Neural crest cell (in vitro differentiated cells): ENCODE data around the gene PATL2. TPM values are rescaled to one million over a fixed set of nuclear protein-coding genes. Genes with fewer than 3 reads are reported as not detected.

Experiments used
- DNase-seq: peaks from one replicate; pipeline ENCODE4 v3.0.0; 2021; ENCODE audit warnings: low read depth, mixed read lengths, low spot score
- H3K27ac Mint-ChIP-seq: one replicate; pipeline ENCODE4 v1.8.0; 2021; ENCODE audit warnings: mild to moderate bottlenecking, mixed read lengths; ENCODE audit not compliant: unreplicated experiment
- H3K27me3 Mint-ChIP-seq: 2 replicates; pipeline ENCODE4 v1.8.0; 2021; ENCODE audit warnings: low read depth, mild to moderate bottlenecking, mixed read lengths
- H3K36me3 Mint-ChIP-seq: 2 replicates; pipeline ENCODE4 v1.8.0; 2021; ENCODE audit warnings: low read depth, mild to moderate bottlenecking, mixed read lengths
- H3K4me1 Mint-ChIP-seq: 2 replicates; pipeline ENCODE4 v1.8.0; 2021; ENCODE audit warnings: mixed read lengths
- H3K4me3 Mint-ChIP-seq: one replicate; pipeline ENCODE4 v1.8.0; 2021; ENCODE audit warnings: mild to moderate bottlenecking, mixed read lengths
- H3K9me3 Mint-ChIP-seq: 2 replicates; pipeline ENCODE4 v1.8.0; 2021; ENCODE audit warnings: mixed read lengths
- total RNA-seq: library from RNA; stranded (reverse); gene quantifications from 2 replicates; pipeline ENCODE4 v1.2.1, GENCODE V29; 2021
- TF ChIP-seq, protein P1 (sequence below): fragments of 200-600 bp; sonication (generic); conservative IDR thresholded peaks from 2 replicates; pipeline ENCODE4 v1.5.0; 2021; ENCODE audit warnings: antibody characterized with exemption, mild to moderate bottlenecking

PATL2 gene
- total RNA-seq, 1 donor from 2014 or later: 0.35 TPM

DNA sequence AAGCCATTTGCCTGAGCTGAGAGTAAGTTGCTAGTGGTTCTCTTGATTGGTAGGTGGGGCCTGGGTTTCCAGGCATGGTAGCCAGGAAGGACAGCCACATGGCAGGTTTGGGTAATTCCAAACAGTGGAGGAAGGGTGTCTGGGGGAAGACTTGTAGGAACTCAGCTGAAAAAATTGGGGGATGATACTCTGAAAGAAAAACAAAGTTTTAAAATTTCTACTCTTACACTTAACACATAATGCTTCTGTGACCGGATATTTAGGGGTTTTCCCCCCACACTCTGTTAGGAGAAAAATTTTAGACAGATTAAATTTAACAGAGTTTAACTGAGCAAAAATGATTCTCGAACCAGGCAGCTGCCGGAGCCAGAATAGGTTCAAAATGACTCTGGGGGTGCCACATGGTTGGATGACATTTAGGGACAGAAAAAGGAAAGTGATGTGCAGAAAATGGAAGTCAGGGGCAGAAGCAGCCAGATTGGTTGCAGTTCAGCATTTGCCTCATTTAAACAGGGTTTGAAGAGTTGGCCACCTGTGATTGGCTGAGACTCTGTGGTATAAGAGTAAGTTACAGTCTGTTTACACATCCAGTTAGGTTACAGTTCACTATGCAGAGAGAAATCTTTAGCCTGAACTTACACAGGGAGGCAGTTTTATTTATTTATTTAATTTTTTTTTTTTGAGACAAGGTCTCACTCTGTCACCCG is 8.3 kb upstream of the PATL2 start:
- no peak for DNase-seq
- no peaks in the 10 kb centered on the region for H3K9me3 Mint-ChIP-seq
- no peak overlapping the region for H3K4me3 Mint-ChIP-seq
- H3K27me3 Mint-ChIP-seq: no peaks in the 10 kb centered on the region
- H3K27ac Mint-ChIP-seq: no peak overlapping the region
- H3K4me1 Mint-ChIP-seq: no peaks in the 10 kb centered on the region
- TF ChIP-seq, protein P1, sequence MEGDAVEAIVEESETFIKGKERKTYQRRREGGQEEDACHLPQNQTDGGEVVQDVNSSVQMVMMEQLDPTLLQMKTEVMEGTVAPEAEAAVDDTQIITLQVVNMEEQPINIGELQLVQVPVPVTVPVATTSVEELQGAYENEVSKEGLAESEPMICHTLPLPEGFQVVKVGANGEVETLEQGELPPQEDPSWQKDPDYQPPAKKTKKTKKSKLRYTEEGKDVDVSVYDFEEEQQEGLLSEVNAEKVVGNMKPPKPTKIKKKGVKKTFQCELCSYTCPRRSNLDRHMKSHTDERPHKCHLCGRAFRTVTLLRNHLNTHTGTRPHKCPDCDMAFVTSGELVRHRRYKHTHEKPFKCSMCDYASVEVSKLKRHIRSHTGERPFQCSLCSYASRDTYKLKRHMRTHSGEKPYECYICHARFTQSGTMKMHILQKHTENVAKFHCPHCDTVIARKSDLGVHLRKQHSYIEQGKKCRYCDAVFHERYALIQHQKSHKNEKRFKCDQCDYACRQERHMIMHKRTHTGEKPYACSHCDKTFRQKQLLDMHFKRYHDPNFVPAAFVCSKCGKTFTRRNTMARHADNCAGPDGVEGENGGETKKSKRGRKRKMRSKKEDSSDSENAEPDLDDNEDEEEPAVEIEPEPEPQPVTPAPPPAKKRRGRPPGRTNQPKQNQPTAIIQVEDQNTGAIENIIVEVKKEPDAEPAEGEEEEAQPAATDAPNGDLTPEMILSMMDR: no peak
- peaks cover 4% of the 10 kb centered on the region for H3K36me3 Mint-ChIP-seq

DNA sequence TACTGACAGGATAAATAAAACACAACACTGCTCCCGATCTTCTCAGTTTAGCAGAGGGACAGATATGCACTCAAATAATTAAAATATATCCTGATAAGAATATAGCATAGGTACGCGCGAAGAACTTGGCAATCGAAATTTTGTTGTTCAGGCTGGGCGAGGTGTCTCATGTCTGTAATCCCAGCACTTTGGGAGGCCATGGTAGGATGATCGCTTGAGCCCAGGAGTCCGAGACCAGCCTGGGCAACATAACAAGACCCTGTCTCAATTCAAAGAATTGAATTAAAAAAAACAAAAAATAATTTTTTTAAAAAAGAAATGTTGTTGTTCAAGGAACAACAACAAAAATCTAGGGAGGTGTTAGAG is 7.8 kb upstream of the PATL2 start:
- H3K4me3 Mint-ChIP-seq: no peak overlapping the region
- H3K9me3 Mint-ChIP-seq: no peaks in the 10 kb centered on the region
- H3K36me3 Mint-ChIP-seq: peaks cover 4% of the 10 kb centered on the region
- TF ChIP-seq, protein P1: no peak
- no peaks in the 10 kb centered on the region for H3K4me1 Mint-ChIP-seq
- H3K27ac Mint-ChIP-seq: no peak overlapping the region
- H3K27me3 Mint-ChIP-seq: no peaks in the 10 kb centered on the region
- no peak for DNase-seq

DNA sequence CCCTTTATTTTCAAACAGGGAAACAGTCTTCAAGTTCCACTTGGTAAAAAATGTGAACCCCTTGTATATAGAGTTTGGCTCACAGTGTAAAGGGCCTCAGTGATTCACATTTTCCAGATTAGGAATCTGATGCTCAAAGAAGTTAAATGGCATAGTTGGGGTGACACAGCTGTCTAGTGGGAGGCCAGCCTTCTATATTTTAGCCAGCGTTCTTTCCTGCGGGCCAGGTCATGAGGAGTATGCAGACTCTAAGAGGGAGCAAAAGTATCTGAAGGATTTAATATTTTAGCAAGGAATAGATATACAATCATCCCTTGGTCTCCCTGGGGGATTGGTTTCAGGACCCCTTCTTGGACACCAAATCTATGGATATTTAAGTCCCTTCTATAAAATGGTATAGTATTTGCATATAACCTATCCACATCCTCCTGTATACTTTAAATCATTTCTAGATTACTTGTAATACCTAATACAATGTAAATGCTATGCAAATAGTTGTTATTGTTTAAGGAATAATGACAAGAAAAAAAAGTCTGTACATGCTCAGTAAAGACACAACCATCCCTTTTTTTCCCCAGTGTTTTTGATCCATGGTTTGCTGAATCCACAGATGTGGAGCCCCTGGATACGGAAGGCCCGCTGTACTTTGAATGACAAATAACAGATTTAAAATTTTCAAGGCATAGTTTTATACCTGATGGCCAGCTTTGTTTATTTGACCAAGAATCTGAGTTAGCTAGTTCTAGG is 7.2 kb upstream of the PATL2 start:
- Mint-ChIP-seq H3K27ac (no peak overlapping the region), H3K27me3 (no peaks in the 10 kb centered on the region), H3K4me1 (peaks cover 3% of the 10 kb centered on the region), H3K9me3 (no peaks in the 10 kb centered on the region), H3K4me3 (no peak overlapping the region), H3K36me3 (peaks cover 4% of the 10 kb centered on the region)
- TF ChIP-seq, protein P1: no peak
- no peak for DNase-seq

DNA sequence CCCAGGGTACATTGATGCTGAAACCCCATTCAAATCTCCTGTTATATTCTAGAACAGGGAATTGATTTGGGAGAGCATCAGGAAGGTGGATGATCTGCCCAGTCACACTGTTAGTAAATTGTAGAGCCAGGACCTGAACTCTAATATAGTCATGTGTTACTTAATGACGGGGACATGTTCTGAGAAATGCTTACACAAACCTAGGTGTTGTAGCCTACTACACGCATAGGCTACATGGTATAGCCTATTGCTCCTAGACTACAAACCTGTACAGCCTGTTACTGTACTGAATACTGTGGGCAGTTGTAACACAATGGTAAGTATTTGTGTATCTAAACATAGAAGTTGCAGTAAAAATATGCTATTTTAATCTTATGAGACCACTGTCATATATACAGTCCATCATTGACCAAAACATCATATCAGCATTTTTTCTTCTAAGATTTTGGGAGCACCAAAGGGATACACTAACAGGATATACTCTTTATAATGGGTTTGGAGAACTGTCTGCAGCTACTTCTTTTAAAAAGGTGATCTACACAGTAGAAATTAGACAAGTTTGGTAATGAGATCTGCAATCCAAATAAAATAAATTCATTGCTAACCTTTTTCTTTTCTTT is 6.0 kb upstream of the PATL2 start:
- H3K4me1 Mint-ChIP-seq: peaks cover 11% of the 10 kb centered on the region

DNA sequence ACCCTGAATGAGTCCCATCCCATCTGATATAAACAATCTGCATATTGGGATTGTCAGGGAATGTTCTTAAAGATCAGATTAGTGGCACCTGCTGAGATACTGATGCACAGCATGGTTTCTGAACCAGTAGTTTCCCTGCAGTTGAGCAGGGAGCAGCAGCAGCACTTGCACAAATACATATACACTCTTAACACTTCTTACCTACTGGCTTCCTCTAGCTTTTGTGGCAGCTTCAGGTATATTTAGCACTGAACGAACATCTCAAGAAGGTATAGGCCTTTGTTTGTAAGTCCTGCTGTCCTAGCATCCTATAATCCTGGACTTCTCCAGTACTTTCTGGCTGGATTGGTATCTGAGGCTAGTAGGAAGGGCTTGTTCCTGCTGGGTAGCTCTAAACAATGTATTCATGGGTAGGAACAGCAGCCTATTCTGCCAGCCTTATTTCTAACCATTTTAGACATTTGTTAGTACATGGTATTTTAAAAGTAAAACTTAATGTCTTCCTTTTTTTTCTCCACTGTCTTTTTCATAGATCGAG is 4.7 kb upstream of the PATL2 start:
- TF ChIP-seq, protein P1: no peak
- H3K36me3 Mint-ChIP-seq: peaks cover 4% of the 10 kb centered on the region
- H3K4me1 Mint-ChIP-seq: peaks cover 19% of the 10 kb centered on the region
- H3K9me3 Mint-ChIP-seq: no peaks in the 10 kb centered on the region
- no peak overlapping the region for H3K4me3 Mint-ChIP-seq
- no peak overlapping the region for H3K27ac Mint-ChIP-seq
- DNase-seq: no peak
- no peaks in the 10 kb centered on the region for H3K27me3 Mint-ChIP-seq

More for the DNA sequence above, 6.0 kb upstream of the PATL2 start:
- Mint-ChIP-seq H3K36me3 (peaks cover 4% of the 10 kb centered on the region), H3K4me3 (no peak overlapping the region), H3K27me3 (no peaks in the 10 kb centered on the region), H3K9me3 (no peaks in the 10 kb centered on the region), H3K27ac (no peak overlapping the region)
- TF ChIP-seq, protein P1: no peak
- no peak for DNase-seq
